ENCODE data around the gene CRK.
"Not testable (repeated sequence)": the region's sequence is repeated elsewhere in the genome, so short reads cannot be mapped to it uniquely, and the experiment has no call there.

CRK gene

DNA sequence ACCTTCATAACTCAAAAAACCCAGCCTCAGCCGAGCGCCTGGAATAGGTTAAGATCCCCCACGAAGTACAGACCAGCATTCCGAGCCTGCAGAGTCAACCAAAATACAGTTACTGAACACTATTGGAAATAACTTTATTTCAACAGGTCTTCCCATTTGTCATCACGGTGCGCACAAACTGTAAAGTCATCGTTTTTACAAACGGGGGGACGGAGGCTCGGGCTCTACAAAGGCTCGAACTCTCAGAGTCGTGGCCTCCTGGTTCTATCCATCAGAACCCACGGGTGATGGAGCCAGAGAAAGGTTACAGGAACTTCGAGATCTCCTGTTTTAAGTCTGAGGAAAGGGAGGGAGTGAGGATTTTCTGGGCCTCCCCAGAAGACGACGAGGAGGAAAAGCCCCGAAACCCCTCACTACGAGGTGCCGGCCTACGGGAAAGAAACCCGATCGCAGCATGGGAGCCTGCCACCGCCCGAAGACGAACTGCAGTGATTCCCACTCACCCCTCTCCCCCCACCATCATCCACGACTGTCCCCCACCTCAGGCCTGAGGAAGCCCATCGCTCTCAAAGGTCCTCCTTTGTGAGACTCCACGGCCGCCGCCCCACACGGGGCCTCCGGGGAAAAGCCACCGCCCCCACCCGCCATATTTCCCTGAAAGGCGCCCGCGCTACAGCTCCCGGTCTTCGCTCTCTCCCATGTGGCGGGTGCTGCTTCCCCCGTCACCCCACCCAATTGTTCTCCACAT, 56.9 kb downstream of the CRK start:
- peaks cover 47% of the 10 kb centered on the region for H3K4me1 Mint-ChIP-seq
- peaks cover 32% of the 10 kb centered on the region for H3K36me3 Mint-ChIP-seq (ENCODE audit: insufficient read depth)
- ATAC-seq (replicated peaks; ENCODE audit: extremely low read depth, poor library complexity, severe bottlenecking), result peak; percentile 30

DNA sequence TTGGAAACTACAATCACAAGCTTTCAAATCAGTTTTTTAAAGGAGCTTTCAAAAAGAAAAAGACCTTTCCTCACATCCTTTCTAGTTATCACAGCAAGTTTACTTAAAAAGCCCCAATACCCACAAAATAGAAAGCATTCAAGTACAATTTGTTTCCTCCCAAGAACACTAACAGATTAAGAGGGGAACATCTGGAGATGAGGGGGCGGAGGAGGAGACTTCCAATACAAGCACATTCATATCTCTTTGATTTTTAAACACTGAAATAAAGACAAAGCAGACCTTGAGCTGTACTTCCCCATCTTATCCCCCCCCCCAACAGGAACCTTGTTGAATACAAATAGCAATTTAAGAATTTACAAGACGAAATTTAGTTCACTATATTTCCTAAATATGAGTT, 58.0 kb downstream of the CRK start:
- H3K27ac Mint-ChIP-seq (ENCODE audit: low read depth), result peak overlapping the region; percentile 100
- peaks cover 35% of the 10 kb centered on the region for H3K36me3 Mint-ChIP-seq (ENCODE audit: insufficient read depth)
- no peaks in the 10 kb centered on the region for H3K27me3 Mint-ChIP-seq
- no peak for ATAC-seq (replicated peaks; ENCODE audit: extremely low read depth, poor library complexity, severe bottlenecking)
- no peaks in the 10 kb centered on the region for H3K9me3 Mint-ChIP-seq
- H3K4me3 Mint-ChIP-seq, result peak overlapping the region; percentile 100
- no peak for DNase-seq (ENCODE audit: low spot score in 2 of 2)
- peaks cover 52% of the 10 kb centered on the region for H3K4me1 Mint-ChIP-seq

More for the DNA sequence above, 56.9 kb downstream of the CRK start:
- H3K27me3 Mint-ChIP-seq, result no peaks in the 10 kb centered on the region
- no peaks in the 10 kb centered on the region for H3K9me3 Mint-ChIP-seq
- DNase-seq (ENCODE audit: low spot score in 2 of 2), result peak in 1 of 2 donors; percentile 15
- H3K27ac Mint-ChIP-seq (ENCODE audit: low read depth), result peak overlapping the region; percentile 100
- H3K4me3 Mint-ChIP-seq, result peak overlapping the region; percentile 100

DNA sequence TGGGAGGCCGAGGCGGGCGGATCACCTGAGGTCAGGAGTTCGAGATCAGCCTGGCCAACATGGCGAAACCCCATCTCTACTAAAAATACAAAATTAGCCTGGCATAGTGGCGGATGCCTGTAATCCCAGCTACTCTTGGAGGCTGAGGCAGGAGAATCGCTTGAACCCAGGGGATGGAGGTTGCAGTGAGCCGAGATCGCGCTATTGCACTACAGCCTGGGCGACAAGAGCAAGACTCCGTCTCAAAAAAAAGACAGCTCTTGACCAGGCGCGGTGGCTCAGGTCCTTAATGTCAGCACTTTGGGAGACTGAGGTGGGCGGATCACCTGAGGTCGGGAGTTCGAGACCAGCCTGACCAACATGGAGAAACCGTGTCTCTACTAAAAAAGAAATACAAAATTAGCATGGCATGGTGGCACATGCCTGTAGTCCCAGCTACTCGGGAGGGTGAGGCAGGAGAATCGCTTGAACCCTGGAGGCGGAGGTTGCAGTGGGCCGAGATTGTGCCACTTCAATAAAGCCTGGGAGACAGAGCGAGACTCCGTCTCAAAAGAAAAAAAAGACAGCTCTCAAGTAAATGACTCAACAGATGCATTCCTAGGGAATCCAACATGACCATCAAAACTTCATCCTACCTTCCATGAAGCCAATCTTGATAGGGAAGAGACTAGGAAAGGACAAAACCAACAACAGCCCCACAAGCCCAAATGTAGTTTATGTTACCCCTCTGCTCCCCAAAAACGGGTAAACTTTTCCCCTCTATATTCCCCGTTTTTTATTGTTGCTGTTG, 60.0 kb downstream of the CRK start:
- Mint-ChIP-seq H3K36me3 (ENCODE audit: insufficient read depth) (peaks cover 40% of the 10 kb centered on the region), H3K4me1 (peaks cover 60% of the 10 kb centered on the region), H3K27ac (ENCODE audit: low read depth) (peak overlapping the region; percentile 100)
- H3K27me3 Mint-ChIP-seq; DNase-seq (ENCODE audit: low spot score in 2 of 2); H3K4me3 Mint-ChIP-seq; ATAC-seq (replicated peaks; ENCODE audit: extremely low read depth, poor library complexity, severe bottlenecking); H3K9me3 Mint-ChIP-seq: not testable (repeated sequence)

DNA sequence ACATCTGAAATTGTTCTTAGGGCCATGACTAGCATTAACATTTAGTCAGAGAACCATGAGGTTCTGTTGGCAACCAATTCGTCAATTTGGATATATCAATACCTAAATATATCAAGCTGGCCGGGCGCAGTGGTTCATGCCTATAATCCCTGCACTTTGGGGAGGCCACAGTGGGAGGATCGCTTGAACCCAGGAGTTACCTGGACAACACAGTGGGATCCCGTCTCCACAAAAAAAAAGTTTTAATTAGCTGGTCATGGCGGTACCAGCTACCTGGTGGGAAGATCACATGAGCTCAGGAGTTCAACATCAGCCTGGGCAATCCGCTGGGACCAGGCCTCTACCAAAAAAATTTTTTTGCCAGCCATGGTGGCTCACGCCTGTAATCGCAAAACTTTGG, 64.5 kb downstream of the CRK start:
- Mint-ChIP-seq H3K9me3 (no peaks in the 10 kb centered on the region), H3K36me3 (ENCODE audit: insufficient read depth) (peaks cover 33% of the 10 kb centered on the region), H3K4me1 (peaks cover 52% of the 10 kb centered on the region), H3K27me3 (no peaks in the 10 kb centered on the region), H3K4me3 (no peak overlapping the region), H3K27ac (ENCODE audit: low read depth) (no peak overlapping the region)
- no peak for DNase-seq (ENCODE audit: low spot score in 2 of 2)
- ATAC-seq (replicated peaks; ENCODE audit: extremely low read depth, poor library complexity, severe bottlenecking), result no peak

DNA sequence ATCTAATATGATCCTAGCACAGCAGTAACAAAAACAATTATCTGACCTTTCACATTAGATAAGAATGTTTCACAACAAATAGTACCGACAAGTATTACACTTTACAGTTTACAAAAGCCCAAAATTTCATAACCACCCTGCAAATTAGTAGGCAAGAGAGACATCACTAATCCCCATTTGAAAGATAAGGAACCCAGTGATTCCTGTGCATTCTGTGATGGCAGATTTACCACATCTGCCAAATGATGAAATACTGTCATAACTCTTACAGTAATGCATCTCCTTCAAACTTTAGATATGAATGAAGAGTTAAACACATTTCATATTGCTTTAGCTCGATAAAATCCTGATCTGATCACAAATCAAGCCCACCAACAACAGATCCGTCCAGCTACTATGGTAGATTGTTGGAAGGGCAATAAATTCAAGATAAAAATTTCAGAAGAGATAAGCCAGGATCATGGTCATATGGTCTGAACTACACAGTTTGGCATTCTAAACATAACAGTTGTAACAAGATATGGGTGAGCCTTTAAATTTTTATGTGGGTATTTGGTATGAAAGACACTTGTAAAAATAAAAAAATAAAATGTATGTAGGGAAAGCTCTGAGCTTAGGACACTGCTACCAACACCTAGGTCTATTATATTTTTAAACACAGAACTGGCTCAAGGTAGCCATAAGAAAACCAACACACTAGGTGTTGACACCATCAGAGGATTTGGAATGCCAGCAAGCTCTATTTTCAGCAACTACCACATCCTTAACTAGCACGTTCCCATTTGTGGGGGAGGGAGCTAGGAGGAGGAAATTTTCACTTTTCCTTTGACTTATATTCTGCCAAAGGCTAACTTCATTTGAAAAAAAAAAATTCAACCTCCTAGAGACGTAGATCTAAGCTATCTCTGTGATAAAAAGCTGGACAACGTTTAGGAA, 65.3 kb downstream of the CRK start:
- peak overlapping the region; percentile 20 for H3K27ac Mint-ChIP-seq (ENCODE audit: low read depth)
- H3K36me3 Mint-ChIP-seq (ENCODE audit: insufficient read depth), result peaks cover 27% of the 10 kb centered on the region
- no peaks in the 10 kb centered on the region for H3K27me3 Mint-ChIP-seq

DNA sequence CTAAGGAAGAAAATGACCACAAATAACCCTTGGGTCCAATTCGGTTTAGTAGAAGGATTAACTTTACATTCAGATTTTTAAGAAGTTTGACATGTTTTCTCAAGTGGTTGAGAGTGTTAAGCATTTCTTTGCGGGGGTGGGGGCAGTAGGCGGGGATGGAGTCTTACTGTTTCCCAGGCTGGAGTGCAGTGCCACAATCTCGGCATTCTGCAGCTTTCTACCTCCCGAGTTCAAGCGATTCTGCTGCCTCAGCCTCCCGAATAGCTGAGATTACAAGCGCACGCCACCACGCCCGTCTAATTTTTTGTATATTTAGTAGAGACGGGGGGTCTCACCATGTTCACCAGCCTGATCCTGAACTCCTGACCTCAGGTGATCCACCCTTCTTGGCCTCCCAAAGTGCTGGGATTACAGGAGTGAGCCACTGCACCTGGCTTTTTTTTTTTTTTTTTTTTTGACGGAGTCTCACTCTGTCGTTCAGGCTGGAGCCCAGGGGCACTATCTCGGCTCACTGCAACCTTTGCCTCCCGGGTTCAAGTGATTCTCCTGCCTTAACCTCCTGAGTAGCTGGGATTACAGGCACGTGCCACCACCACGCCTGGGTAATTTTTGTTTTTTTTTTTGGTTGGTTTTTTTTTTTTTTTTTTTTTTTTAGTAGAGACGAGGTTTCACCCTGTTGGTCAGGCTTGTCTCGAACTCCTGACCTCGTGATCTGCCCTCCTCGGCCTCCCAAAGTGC, 68.4 kb downstream of the CRK start:
- H3K4me1 Mint-ChIP-seq, result peaks cover 40% of the 10 kb centered on the region
- H3K27me3 Mint-ChIP-seq, H3K4me3 Mint-ChIP-seq: not testable (repeated sequence)

More for the DNA sequence above, 65.3 kb downstream of the CRK start:
- H3K9me3 Mint-ChIP-seq, result no peaks in the 10 kb centered on the region
- DNase-seq (ENCODE audit: low spot score in 2 of 2) (no peak), ATAC-seq (replicated peaks; ENCODE audit: extremely low read depth, poor library complexity, severe bottlenecking) (no peak)
- peak overlapping the region; percentile 5 for H3K4me3 Mint-ChIP-seq
- H3K4me1 Mint-ChIP-seq, result peaks cover 47% of the 10 kb centered on the region

DNA sequence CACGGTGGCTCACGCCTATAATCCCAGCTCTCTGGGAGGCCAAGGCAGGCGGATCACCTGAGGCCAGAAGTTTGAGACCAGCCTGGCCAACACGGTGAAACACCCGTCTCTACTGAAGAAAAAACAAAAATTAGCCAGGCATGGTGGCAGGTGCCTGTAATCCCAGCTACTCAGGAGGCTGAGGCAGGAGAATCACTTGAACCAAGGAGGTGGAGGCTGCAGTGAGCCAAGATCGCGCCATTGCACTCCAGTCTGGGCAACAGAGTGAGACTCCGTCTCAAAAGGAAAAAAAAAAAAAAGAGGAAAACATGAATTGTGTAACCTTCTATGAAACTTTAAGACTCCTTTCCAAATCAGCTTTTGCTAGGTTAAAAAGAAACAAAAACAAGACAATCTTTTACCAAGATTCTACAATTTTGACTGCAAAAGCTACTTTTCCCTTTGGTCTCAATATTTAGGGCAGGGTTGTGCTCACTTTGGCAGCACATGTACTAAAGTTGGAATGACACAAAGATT, 69.3 kb downstream of the CRK start:
- peak overlapping the region; percentile 19 for H3K27ac Mint-ChIP-seq (ENCODE audit: low read depth)
- peaks cover 28% of the 10 kb centered on the region for H3K36me3 Mint-ChIP-seq (ENCODE audit: insufficient read depth)
- not testable (repeated sequence) for ATAC-seq (replicated peaks; ENCODE audit: extremely low read depth, poor library complexity, severe bottlenecking); DNase-seq (ENCODE audit: low spot score in 2 of 2); H3K4me3 Mint-ChIP-seq; H3K27me3 Mint-ChIP-seq; H3K9me3 Mint-ChIP-seq
- peaks cover 36% of the 10 kb centered on the region for H3K4me1 Mint-ChIP-seq

More for the DNA sequence above, 68.4 kb downstream of the CRK start:
- not testable (repeated sequence) for DNase-seq (ENCODE audit: low spot score in 2 of 2); ATAC-seq (replicated peaks; ENCODE audit: extremely low read depth, poor library complexity, severe bottlenecking); H3K9me3 Mint-ChIP-seq; H3K27ac Mint-ChIP-seq (ENCODE audit: low read depth)
- peaks cover 27% of the 10 kb centered on the region for H3K36me3 Mint-ChIP-seq (ENCODE audit: insufficient read depth)

DNA sequence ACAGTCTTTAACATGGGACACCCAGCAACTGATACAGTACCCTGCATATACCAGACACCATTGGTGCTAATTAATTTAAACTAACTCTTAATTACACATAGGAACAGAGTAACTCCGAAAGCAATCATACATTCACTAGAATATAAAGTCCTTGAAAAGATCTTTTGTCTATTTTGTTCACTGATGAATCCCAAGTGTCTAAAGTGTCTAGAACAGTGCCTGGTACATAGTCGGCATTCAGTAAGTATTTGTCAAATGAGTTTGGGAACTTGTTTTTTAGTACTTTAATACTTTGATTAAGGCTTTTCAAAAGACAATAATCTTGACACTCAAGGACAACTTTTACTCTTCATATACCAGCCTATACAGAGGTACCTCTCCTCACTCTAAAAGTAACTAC, 69.8 kb downstream of the CRK start:
- peaks cover 41% of the 10 kb centered on the region for H3K4me1 Mint-ChIP-seq
- H3K4me3 Mint-ChIP-seq, result no peak overlapping the region
- peaks cover 25% of the 10 kb centered on the region for H3K36me3 Mint-ChIP-seq (ENCODE audit: insufficient read depth)
- no peaks in the 10 kb centered on the region for H3K27me3 Mint-ChIP-seq
- H3K9me3 Mint-ChIP-seq, result no peaks in the 10 kb centered on the region
- no peak for DNase-seq (ENCODE audit: low spot score in 2 of 2)
- ATAC-seq (replicated peaks; ENCODE audit: extremely low read depth, poor library complexity, severe bottlenecking), result no peak
- peak overlapping the region; percentile 19 for H3K27ac Mint-ChIP-seq (ENCODE audit: low read depth)

DNA sequence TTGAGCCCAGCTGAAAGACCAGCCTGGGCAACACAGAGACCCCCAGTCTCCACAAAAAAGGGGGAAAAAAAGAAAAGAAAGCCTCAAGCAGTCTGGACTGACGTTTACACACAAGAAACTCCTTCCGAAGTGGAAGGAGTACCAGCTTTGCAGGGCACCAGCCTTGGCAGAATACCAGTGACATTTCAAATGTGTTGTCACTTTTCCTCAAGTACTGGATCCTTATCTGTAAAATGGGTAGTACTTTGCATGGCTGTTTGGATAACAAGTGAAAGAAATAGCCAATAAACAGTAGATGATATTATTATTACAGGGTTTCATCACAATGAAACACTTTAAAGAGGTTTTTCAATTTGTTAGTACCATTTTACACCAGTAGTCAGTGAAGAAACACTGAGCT, 70.2 kb downstream of the CRK start:
- peaks cover 25% of the 10 kb centered on the region for H3K36me3 Mint-ChIP-seq (ENCODE audit: insufficient read depth)
- DNase-seq (ENCODE audit: low spot score in 2 of 2) (no peak), ATAC-seq (replicated peaks; ENCODE audit: extremely low read depth, poor library complexity, severe bottlenecking) (no peak)
- H3K4me1 Mint-ChIP-seq, result peaks cover 44% of the 10 kb centered on the region
- H3K9me3 Mint-ChIP-seq, result no peaks in the 10 kb centered on the region
- no peaks in the 10 kb centered on the region for H3K27me3 Mint-ChIP-seq
- H3K27ac Mint-ChIP-seq (ENCODE audit: low read depth), result no peak overlapping the region
- H3K4me3 Mint-ChIP-seq, result no peak overlapping the region

DNA sequence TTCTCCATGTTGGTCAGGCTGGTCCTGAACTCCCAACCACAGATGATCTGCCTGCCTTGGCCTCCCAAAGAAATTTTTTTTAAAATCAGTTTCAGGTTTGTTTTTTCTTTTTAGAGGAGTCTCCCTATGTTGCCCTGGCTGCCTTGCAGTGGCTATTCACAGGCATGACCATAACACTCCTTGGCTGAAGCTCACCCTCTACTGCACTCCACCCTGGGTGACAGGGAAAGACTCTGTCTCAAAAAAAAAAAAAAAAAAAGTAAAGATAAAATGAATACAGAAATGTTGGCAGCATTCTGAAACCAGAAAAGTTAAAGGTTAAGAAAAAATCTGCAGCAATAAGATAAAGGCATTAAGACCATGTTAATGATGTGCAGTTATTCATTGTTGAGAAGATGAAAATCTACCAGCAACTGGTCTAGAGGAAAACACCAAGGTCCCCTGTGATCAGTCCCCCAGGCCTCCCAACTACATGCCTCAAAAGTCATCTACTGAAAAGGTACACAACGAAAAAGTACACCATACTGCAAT, 71.1 kb downstream of the CRK start:
- no peak overlapping the region for H3K4me3 Mint-ChIP-seq
- H3K27me3 Mint-ChIP-seq, result no peaks in the 10 kb centered on the region
- ATAC-seq (replicated peaks; ENCODE audit: extremely low read depth, poor library complexity, severe bottlenecking), result no peak
- no peak overlapping the region for H3K27ac Mint-ChIP-seq (ENCODE audit: low read depth)
- H3K4me1 Mint-ChIP-seq, result peaks cover 44% of the 10 kb centered on the region
- no peaks in the 10 kb centered on the region for H3K9me3 Mint-ChIP-seq
- H3K36me3 Mint-ChIP-seq (ENCODE audit: insufficient read depth), result peaks cover 22% of the 10 kb centered on the region
- no peak for DNase-seq (ENCODE audit: low spot score in 2 of 2)

DNA sequence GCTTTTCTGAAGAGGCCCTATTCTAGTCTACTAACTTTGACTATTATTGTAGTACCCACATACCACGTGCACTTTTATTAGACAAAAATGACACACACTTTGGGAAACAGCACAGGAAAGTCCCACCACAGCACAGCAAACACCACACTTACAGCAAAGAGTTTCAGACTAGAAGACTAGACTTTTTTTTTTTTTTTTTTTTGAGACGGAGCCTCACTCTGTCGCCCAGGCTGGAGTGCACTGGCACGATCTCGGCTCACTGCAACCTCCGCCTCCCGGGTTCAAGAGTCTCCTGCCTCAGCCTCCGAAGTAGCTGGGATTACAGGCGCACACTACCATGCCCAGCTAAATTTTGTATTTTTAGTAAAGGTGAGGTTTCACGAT, 76.1 kb downstream of the CRK start:
- Mint-ChIP-seq H3K4me1 (peaks cover 62% of the 10 kb centered on the region), H3K27me3 (no peaks in the 10 kb centered on the region), H3K27ac (ENCODE audit: low read depth) (peak overlapping the region; percentile 29), H3K4me3 (peak overlapping the region; percentile 34), H3K9me3 (no peaks in the 10 kb centered on the region), H3K36me3 (ENCODE audit: insufficient read depth) (peaks cover 19% of the 10 kb centered on the region)
- peak; percentile 68 for ATAC-seq (replicated peaks; ENCODE audit: extremely low read depth, poor library complexity, severe bottlenecking)
- peak in 1 of 2 donors; percentile 25 for DNase-seq (ENCODE audit: low spot score in 2 of 2)

Data from central memory CD8-positive, alpha-beta T cell (primary cell).